ENCODE measurements around the gene PARD3. TPM values are rescaled to one million over a fixed set of nuclear protein-coding genes. Genes with fewer than 3 reads are reported as not detected.

Gene PARD3
- total RNA-seq, 1 experiment from 2014 or later, result 57.4 TPM

DNA sequence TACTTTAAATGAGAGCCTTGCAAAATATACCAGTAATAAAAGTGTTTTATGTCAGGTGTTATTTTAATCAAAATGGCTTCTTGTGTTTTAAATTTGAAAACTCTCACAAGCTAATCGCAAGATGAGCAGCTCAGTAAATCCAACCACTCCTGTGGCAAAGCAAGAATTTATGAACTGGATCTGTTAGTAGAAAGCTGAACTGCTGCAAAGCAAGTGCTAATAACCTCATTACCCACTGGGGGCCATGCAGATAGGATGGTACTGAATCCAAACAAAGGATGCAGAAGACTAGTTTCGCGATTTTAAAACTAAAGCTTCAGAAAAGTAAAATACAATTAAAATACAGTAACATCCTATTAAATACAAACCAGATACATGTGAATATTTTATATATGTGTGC, 468.0 kb downstream of the PARD3 start:
- H3K4me1 ChIP-seq (replicated peaks; ENCODE audit: insufficient read depth), result no peaks in the 10 kb centered on the region
- BruUV-seq (replicated peaks), result no TSS peak
- POLR2A ChIA-PET (ENCODE audit: unreplicated experiment), result interaction anchor here (0.6 kb wide), 1 partner anchor 999 kb away, joined by 3 read pairs; no protein-coding TSS in a partner anchor
- H4K20me1 ChIP-seq (ENCODE audit: insufficient read depth), result no peaks in the 10 kb centered on the region
- CTCF ChIA-PET, result interaction anchor here (0.7 kb wide), 1 partner anchor 17 kb away, joined by 3 read pairs; no protein-coding TSS in a partner anchor
- no peaks in the 10 kb centered on the region for H3F3A ChIP-seq (ENCODE audit: insufficient read depth, low read depth)
- H3K27me3 ChIP-seq (ENCODE audit: insufficient read depth, low read depth), result no peaks in the 10 kb centered on the region
- H3K36me3 ChIP-seq (ENCODE audit: low read depth), result no peaks in the 10 kb centered on the region
- H3K9me2 ChIP-seq (ENCODE audit: insufficient read depth), result no peaks in the 10 kb centered on the region
- no peak overlapping the region for H2AFZ ChIP-seq
- no peaks in the 10 kb centered on the region for H3K9me3 ChIP-seq (ENCODE audit: insufficient read depth, low read depth)
- no peak for DNase-seq
- H3K4me2 ChIP-seq, result no peak overlapping the region
- no peak overlapping the region for H3K27ac ChIP-seq
- no peaks in the 10 kb centered on the region for H3K79me2 ChIP-seq (ENCODE audit: low read depth)
- TF ChIP-seq EZH2 (IDR thresholded peaks at IDR 0.05; ENCODE audit: low read depth), result no peak
- TF ChIP-seq, protein P1, sequence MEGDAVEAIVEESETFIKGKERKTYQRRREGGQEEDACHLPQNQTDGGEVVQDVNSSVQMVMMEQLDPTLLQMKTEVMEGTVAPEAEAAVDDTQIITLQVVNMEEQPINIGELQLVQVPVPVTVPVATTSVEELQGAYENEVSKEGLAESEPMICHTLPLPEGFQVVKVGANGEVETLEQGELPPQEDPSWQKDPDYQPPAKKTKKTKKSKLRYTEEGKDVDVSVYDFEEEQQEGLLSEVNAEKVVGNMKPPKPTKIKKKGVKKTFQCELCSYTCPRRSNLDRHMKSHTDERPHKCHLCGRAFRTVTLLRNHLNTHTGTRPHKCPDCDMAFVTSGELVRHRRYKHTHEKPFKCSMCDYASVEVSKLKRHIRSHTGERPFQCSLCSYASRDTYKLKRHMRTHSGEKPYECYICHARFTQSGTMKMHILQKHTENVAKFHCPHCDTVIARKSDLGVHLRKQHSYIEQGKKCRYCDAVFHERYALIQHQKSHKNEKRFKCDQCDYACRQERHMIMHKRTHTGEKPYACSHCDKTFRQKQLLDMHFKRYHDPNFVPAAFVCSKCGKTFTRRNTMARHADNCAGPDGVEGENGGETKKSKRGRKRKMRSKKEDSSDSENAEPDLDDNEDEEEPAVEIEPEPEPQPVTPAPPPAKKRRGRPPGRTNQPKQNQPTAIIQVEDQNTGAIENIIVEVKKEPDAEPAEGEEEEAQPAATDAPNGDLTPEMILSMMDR (conservative IDR thresholded peaks at IDR 0.05), result no peak
- no peak overlapping the region for H3K4me3 ChIP-seq
- intact Hi-C loops (cut with micrococcal nuclease; ENCODE audit: unreplicated experiment), result no loop called here

DNA sequence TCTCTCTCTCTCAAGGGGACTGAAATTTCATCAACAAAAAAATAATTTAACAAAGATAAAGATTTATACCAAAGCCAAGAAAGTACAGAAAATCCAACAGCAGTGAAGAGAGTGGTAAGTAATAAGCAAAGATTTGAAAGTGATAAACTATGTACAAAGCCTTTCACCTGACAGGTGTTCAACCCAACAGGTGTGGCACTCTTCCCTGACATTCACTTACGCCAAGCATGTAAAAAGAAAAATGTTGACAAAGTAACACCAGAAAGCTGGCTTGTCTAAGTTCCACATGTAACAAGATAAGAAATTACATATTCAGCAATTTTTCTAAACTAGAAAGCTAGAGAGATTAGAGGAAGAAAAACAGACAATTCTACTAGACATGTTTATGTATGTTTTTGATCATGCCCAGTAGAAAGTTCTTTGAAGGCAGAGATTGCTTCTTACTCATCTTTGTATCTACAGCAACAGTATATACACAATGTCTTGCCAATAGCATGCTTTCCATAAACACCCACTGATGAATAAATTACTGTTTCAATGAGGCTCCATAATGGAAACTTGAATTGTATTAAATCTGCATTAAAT, 468.5 kb downstream of the PARD3 start:
- Histone ChIP-seq H3K9me3 (ENCODE audit: insufficient read depth, low read depth) (no peaks in the 10 kb centered on the region), H3K4me2 (no peak overlapping the region), H3K4me1 (replicated peaks; ENCODE audit: insufficient read depth) (no peaks in the 10 kb centered on the region), H3K4me3 (no peak overlapping the region), H4K20me1 (ENCODE audit: insufficient read depth) (no peaks in the 10 kb centered on the region), H3F3A (ENCODE audit: insufficient read depth, low read depth) (no peaks in the 10 kb centered on the region), H3K79me2 (ENCODE audit: low read depth) (no peaks in the 10 kb centered on the region), H2AFZ (no peak overlapping the region), H3K9me2 (ENCODE audit: insufficient read depth) (no peaks in the 10 kb centered on the region), H3K36me3 (ENCODE audit: low read depth) (no peaks in the 10 kb centered on the region), H3K27me3 (ENCODE audit: insufficient read depth, low read depth) (no peaks in the 10 kb centered on the region), H3K27ac (no peak overlapping the region)
- ChIA-PET POLR2A (ENCODE audit: unreplicated experiment) (no interaction called here), CTCF (interaction anchor here (0.7 kb wide), 1 partner anchor 17 kb away, joined by 3 read pairs; no protein-coding TSS in a partner anchor)
- TF ChIP-seq, protein P1 (conservative IDR thresholded peaks at IDR 0.05), result no peak
- TF ChIP-seq EZH2 (IDR thresholded peaks at IDR 0.05; ENCODE audit: low read depth), result no peak
- no TSS peak for BruUV-seq (replicated peaks)
- DNase-seq, result no peak
- intact Hi-C loops (cut with micrococcal nuclease; ENCODE audit: unreplicated experiment), result no loop called here

DNA sequence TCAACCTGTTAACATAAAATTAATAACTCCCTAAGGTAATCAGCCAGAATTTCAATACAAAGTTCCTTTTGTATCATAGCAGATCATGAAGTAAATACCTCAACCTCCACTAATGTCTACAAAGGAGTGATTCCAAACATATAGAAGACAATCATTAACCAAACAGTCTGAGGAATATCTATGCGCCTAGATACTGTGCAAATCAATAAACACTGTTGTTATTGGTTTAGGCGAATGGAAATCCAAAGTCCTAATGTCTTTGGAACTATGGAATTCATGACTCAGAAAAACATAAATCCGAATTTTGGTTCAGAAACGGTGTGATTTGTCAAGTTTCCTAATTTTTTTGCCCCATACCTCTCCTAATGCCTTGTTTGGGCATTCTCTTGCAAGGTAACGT, 469.7 kb downstream of the PARD3 start:
- no peak overlapping the region for H3K27ac ChIP-seq
- intact Hi-C loops (cut with micrococcal nuclease; ENCODE audit: unreplicated experiment), result no loop called here
- no TSS peak for BruUV-seq (replicated peaks)

More for the DNA sequence above, 469.7 kb downstream of the PARD3 start:
- no peak for DNase-seq
- Histone ChIP-seq H3K36me3 (ENCODE audit: low read depth) (no peaks in the 10 kb centered on the region), H3F3A (ENCODE audit: insufficient read depth, low read depth) (no peaks in the 10 kb centered on the region), H3K27me3 (ENCODE audit: insufficient read depth, low read depth) (no peaks in the 10 kb centered on the region), H4K20me1 (ENCODE audit: insufficient read depth) (no peaks in the 10 kb centered on the region), H3K79me2 (ENCODE audit: low read depth) (no peaks in the 10 kb centered on the region), H3K9me2 (ENCODE audit: insufficient read depth) (no peaks in the 10 kb centered on the region), H3K4me2 (no peak overlapping the region), H3K4me3 (no peak overlapping the region), H3K9me3 (ENCODE audit: insufficient read depth, low read depth) (no peaks in the 10 kb centered on the region), H3K4me1 (replicated peaks; ENCODE audit: insufficient read depth) (no peaks in the 10 kb centered on the region), H2AFZ (no peak overlapping the region)
- ChIA-PET CTCF (no interaction called here), POLR2A (ENCODE audit: unreplicated experiment) (no interaction called here)
- no peak for TF ChIP-seq EZH2 (IDR thresholded peaks at IDR 0.05; ENCODE audit: low read depth)
- TF ChIP-seq, protein P1 (conservative IDR thresholded peaks at IDR 0.05), result no peak
